NT2/D1 (cell line): ENCODE measurements around the gene APOB.

Experiments
- SUZ12 ChIP-seq: IDR thresholded peaks from 2 replicates; pipeline ENCODE4 v1.6.1; 2011; ENCODE audit not compliant: insufficient read length, insufficient read depth; ENCODE audit errors: extremely low read depth
- YY1 ChIP-seq: IDR thresholded peaks from 2 replicates; pipeline ENCODE4 v1.6.1; 2011; ENCODE audit not compliant: insufficient read length, insufficient read depth
- ZNF274 ChIP-seq: IDR thresholded peaks from 2 replicates; pipeline ENCODE4 v1.6.1; 2011; ENCODE audit warnings: mild to moderate bottlenecking, low read depth, low read length

DNA sequence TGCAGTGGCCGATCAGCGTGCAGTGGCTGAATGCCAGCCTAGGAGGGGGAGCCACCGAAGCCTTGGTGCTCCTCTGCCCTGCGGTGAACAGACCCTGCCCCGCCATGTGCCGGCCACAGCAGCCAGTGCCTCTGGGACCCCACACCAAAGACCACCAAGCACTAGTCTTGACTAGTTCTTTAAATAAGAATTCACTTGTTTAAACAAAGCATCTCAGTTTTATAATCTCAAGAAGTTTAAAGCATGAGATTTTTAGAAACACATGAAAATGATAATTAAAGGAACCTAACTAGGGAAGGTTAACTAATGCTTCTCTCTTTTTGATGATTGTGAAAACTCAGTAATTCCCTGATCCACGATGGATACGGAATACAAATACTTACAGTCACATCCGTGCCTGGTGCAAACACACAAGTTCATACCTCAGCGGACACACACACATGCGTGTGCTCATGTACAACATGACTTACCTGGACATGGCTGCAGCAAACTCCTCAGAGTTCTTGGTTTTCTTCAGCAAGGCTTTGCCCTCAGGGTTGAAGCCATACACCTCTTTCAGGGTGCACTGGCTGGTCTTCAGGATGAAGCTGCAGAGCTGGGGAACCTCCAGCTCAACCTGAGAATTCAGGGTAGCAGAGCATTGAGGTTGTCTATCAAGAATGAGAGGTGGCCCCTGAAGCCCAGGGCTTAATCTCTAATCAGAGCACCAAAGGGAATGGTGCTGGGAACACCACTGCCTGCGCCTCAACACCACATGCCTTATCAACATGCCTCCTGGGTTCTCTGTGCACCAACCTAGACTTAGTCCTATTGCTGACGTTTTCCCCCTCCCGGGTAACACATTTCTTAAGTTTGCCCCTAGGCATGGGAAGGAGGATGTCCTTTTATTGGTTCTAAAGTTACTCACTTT, 3.1 kb downstream of the APOB start:
- TF ChIP-seq ZNF274 (no peak), YY1 (no peak), SUZ12 (no peak)
